Measurements from ENCODE around the gene GNRHR. TPM values are rescaled to one million over a fixed set of nuclear protein-coding genes. Genes with fewer than 3 reads are reported as not detected.

GNRHR gene
- total RNA-seq, 4 donors from 2014 or later = not detected

- no peak for DNase-seq (ENCODE audit: low spot score in 2 of 2)
- peak overlapping the region; percentile 70 for H3K4me3 ChIP-seq (ENCODE audit: low read depth, poor library complexity, severe bottlenecking)
- intact Hi-C loops (cut with DNase I; ENCODE audit: low total_unique reads) = no loop called here
- WGBS, 2 donors = 6% methylated on average over 4 of the region's 4 CpGs
- TF ChIP-seq CTCF (IDR thresholded peaks at IDR 0.05) (no peak), POLR2A (IDR thresholded peaks at IDR 0.05) (no peak)
These were observed 52.7 kb downstream of the GNRHR start for GRCh38 chr4:67701517-67701850.

- DNase-seq (ENCODE audit: low spot score in 2 of 2) = peak; percentile 95 to 99
- TF ChIP-seq CTCF (IDR thresholded peaks at IDR 0.05) (no peak), POLR2A (IDR thresholded peaks at IDR 0.05) (no peak)
- intact Hi-C loops (cut with DNase I; ENCODE audit: low total_unique reads) = no loop called here
- H3K4me3 ChIP-seq (ENCODE audit: low read depth, poor library complexity, severe bottlenecking) = peak within 1 kb of the TSS; percentile 70
- WGBS, 2 donors = 0 to 1% methylated on average over 52 to 56 of the region's 57 CpGs
These were observed 53.3 kb downstream of the GNRHR start, which contains the start of gene UBA6 for GRCh38 chr4:67700738-67701516. UBA6 (minus strand) TSS chr4:67701155; CDS start chr4:67701119, 36 bp downstream.

- peak overlapping the region; percentile 70 for H3K4me3 ChIP-seq (ENCODE audit: low read depth, poor library complexity, severe bottlenecking)
- intact Hi-C loops (cut with DNase I; ENCODE audit: low total_unique reads) = no loop called here
- no peak for DNase-seq (ENCODE audit: low spot score in 2 of 2)
- 12 to 13% methylated on average over 11 of the region's 11 CpGs for WGBS, 2 donors
- TF ChIP-seq POLR2A (IDR thresholded peaks at IDR 0.05) (no peak), CTCF (IDR thresholded peaks at IDR 0.05) (no peak)
These were observed 54.0 kb downstream of the GNRHR start for GRCh38 chr4:67700116-67700737.

- no peak overlapping the region for H3K4me3 ChIP-seq (ENCODE audit: low read depth, poor library complexity, severe bottlenecking)
- DNase-seq (ENCODE audit: low spot score in 2 of 2) = no peak
- TF ChIP-seq POLR2A (IDR thresholded peaks at IDR 0.05) (no peak), CTCF (IDR thresholded peaks at IDR 0.05) (no peak)
- 92 to 95% methylated on average over 18 of the region's 18 CpGs for WGBS, 2 donors
- intact Hi-C loops (cut with DNase I; ENCODE audit: low total_unique reads) = no loop called here
These were observed 54.6 kb downstream of the GNRHR start for GRCh38 chr4:67699603-67700002.

- H3K4me3 ChIP-seq (ENCODE audit: low read depth, poor library complexity, severe bottlenecking) = no peak overlapping the region
- intact Hi-C loops (cut with DNase I; ENCODE audit: low total_unique reads) = no loop called here
- no peak for TF ChIP-seq CTCF (IDR thresholded peaks at IDR 0.05)
- TF ChIP-seq POLR2A (IDR thresholded peaks at IDR 0.05) = no peak
- DNase-seq (ENCODE audit: low spot score in 2 of 2) = no peak
- 79 to 87% methylated on average over 7 of the region's 7 CpGs for WGBS, 2 donors
These were observed 56.1 kb downstream of the GNRHR start for GRCh38 chr4:67697860-67698687.
